IPS DF 4.7 (cell line): ENCODE results near the gene HPD.
"Not testable (repeated sequence)": the region's sequence is repeated elsewhere in the genome, so short reads cannot be mapped to it uniquely, and the experiment has no call there.

Experiments used
- DNase-seq: peaks from one replicate; pipeline ENCODE4 v3.0.0-alpha.2; 2013; ENCODE audit warnings: low spot score; ENCODE audit errors: extremely low read depth

The HPD gene

DNA sequence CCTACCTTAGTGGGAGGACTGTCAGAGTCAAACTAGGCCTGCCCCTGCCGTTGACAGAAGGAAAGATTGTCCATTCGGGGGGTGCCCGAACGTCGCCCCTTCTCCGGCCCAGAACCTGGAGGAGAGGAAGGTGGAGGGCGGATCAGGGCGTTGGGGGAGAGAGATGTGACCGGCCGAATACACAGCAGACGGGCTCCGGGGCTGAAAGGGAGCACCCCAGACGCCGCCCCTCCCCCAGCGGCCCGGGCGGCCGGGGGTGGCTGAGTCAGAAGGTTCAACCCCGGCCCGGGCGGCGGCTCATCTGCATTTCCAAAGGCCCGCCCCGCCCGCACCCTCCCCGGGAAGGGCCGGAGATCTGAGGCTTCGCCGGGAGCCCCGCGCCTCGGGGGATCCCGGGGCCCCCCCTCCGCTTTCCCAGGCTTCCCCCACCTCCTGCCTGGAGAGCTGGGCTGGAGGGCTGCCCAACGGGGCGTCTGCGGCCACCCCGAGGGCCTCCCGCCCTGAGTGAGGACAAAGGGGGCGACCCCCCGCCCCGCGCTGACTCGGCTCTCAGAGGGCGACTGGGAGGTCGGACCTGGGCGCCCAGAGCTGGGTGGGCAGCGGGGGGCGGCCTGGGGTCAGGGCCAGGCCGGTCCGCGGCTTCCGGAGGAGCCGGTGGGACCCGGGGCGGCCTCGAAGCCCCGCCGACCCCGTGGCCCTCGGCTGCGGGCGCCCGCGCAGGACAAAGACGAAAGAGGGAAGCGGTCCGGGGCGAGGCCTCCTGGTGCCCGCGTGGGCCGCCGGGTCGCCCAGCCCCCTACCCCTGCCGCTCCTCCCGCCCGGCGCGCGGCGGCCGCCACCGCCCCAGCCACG lies 58.6 kb downstream of the HPD start:
- no peak for DNase-seq

DNA sequence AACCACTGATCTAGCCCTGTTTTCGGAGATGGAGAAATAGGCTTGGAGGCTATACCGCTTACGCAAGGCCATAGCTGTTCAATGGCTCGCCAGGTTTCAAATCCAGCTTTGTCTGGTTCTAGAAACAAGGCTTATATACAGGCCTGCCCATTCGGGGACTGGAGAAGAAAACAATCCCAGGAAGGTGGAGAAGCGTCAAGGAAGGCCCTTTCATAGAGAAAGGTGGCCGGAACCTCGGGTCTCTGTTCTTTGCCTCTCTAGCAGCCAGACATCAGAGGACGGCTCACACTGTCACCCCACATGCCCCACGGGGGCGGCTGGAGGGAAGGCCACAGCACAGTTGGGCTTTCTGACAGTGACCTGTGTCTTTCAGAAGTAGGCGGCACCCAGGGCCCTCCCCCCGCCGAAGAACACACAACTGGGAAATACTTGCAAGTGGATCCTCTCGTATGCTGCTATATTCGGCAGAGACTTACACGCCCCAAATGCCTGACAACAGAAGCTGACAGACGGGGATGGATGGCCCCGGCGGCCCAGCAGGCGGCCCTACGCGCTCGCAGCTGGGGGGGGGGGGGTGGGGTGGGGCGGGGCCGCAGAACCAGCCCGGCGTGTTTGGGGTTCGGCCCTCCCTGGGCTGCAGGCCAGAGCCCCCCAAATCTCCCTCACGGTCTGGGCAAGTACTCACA lies 59.4 kb downstream of the HPD start:
- no peak for DNase-seq

DNA sequence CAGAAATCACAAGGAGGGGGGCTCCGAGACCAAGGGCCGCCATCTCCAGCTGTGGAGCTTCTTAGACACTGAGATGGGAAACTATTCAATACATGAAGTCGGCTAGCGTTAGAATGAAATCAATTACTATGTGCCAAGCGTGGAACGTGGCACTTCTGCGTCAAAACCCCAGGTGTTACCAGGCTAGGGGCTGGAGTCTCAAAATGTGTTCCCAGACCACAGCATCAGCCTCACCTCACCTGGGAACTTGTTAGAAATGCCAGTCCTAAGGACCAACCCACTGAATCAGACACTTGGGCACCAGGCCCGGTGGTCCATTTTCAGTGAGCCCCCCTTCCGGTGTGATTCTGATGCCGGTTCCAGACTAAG lies 59.9 kb downstream of the HPD start:
- no peak for DNase-seq

DNA sequence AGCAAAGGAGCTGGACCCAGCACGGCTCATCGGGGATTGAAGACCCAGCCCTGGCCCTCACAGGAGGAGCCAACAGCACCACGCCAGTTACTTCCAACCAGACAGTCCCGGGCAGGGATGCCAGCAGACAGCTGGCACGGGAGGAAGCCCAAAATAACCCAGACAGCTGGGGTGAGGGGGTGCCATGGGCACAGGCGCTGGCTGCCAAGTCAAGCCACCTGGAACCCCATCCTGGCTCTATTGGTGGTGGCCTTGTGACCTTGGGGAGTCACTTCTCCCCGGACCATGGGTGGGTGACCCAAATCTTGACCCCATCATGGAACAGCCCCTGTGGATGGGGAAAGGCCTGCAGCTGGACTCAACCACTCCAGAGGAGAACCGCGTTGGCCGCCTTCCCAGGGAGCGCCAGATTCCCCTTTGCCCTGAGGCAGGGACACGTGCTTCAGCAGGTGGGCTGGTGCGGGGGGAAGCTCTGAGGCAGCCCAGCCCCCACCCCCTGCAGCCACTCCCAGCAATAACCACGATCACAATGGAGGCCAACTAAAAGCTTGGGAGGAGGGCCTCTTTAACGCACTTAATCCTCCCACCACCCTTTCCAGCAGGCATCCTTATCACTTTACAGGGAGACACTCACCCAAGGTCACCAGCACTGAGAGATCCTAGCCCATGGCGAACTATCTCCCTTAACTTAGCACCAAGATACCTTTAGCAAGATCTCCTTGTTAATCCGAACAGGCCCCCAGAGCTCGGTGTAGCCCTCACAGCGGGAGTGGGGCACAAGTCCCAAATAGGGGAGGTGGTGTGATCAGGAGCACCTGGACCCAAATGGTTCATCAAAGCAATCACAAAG lies 60.5 kb downstream of the HPD start:
- no peak for DNase-seq

DNA sequence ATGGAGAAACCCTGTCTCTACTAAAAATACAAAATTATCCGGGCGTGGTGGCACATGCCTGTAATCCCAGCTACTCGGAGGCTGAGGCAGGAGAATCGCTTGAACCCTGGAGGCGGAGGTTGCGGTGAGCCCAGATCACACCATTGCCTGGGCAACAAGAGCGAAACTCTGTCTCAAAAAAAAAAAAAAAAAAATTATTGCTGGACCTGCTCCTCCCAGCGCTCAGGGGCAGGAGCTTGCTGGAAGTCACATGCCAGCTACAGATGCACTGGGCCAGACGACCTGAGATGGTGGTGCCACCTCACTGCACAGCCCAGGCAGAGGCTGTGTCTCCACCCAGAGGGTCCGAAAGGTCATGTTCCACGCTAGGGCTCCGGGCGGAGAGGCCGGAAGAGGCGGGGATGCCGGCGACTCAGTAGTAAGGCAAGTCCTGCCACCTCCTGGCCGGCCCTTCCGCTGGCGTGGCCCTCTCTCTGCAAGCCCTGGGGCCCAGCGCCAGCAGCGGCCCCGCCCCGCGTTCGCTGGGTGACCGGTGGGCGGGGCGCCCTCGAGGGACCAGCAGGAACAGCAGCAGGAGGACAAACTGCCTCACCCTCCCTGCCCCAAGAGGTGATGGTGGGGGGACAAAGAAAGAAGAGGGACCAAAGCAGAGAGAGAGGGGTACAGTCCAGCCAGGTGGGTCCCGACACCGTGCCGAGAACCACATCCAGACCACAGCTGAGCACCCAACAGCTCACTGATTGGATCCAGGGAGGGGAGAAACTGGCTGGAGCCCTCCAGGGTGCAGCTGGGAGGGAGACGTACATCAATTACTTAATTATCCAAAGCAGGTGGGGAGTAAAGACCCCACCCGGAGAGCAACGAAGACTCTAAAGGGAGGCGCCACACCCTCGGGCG lies 61.6 kb downstream of the HPD start:
- DNase-seq = no peak

DNA sequence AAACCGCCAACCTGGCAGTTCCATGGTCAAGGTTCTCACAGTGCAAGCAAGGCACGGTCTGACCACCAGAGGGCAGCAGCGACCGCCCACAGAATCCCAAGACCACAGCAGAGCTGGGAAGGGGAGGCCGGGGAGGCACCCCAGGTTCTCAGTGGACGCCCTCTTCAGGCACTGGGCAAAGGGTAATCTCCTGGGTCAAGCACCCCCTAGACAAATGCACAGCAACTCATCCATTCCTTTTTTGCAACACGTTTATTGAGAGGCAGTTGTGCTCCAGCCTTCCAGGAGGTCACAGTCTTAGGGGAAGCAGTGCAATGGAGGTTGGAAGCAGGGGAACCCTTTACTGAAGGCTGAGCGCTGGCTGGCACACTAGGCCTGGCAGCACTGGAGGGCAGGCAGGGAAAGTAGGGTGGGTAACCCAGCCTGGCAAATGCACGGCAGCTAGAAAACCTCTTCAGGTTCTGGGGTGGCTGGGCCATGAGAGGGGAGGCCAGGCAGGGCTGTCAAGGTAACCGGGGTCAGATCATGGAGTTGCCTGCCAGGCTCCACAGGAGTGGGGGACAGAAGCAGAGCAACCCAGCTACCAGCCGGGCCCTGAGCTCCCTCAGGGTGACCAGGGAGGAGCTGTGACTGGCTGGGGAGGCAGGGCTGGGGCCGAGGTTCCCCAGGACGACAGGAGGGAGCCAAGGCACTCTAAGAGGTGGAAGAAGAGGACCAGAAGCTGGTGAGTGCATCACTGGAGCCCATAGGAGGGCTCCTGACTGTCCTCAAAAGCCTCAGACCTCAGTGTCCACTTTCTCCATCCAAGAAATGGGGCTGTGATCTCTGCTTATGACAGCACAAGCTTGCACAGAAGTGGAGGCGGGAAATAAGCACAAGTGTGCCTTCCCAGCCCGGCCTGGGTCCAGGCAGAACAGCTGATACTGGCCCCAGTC lies 63.4 kb downstream of the HPD start:
- DNase-seq = no peak

DNA sequence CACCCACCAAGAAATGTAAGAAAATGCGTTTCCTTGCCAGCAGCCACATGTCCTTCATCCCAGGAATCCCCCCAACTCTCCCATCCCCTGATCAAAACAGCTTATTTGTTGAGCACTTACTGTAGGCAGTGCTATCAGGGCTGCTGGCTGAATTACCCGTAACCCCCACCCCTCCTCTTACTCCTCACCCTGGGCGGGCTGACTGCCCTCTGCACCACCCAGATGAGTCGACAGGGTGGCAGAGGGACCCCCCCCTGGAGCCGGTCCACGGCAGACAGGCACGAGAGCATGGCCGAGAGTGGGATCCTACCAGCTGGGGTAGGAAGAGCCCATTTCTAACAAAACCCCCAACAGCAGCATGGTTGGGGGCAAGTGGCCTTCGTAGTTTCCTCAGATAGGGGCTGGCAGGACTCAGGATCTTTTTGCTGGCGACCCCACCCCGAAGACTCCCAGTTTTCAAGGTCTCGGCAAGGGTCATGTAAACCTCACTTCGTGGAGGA lies 64.1 kb downstream of the HPD start:
- no peak for DNase-seq

DNA sequence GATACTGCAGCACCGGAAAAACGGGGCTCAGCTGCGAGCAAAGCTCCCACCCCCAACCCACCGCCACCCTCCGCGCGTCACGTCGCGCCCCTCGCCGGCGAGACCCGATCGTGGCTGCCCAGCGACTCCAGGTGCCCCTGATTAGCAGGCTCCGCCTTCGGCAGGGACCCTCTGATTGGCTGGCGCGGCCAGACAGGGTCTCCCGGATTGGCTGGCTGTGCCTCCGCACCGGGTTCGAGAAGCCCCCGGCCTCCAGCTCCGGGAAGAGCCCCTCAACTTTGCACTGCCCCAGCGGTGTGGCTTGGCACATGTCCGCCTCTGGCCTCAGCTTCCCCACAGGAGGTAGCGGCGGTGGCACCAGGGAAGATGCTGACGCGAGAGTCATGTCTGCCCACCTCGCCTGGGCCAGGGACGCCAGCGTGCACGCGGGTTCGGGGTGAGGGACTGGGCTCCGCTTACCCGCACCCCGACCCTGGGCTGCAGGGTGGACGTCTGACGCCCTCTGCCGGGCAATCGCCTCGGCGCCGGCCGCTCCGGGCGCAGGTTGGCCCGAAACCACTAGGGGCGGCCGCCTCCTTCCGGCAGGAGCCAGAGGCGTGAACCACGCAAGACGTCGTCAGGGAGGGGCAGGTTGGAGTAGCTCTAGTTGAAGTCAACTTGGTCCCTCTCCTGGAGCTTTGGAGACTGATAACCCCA lies 64.7 kb downstream of the HPD start:
- no peak for DNase-seq

DNA sequence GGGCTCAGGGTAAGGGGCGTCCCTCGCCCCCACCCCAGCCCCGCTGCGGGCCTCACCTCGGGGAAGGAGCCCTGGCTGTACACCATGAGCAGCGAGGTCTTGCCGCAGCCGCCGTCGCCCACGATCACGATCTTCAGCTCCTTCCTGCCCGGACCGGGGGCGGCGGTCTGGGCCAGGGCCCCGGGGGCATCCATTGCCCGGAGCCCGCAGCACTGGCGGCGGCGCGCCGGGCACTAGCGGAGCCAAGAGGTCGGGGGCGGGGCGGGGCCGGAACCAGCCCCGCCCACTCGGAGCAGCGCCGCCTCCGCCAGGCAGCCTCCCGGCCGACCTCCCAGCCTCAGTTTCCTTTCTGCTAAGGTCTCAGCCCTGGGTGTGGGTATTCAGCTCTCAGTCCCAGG lies 65.2 kb downstream of the HPD start, which contains the start of gene RHOF:
TSS of gene RHOF (minus strand) at position 249 of the 398 bp plus-strand sequence. CDS start at position 194, 55 bp downstream.
- DNase-seq = no peak

DNA sequence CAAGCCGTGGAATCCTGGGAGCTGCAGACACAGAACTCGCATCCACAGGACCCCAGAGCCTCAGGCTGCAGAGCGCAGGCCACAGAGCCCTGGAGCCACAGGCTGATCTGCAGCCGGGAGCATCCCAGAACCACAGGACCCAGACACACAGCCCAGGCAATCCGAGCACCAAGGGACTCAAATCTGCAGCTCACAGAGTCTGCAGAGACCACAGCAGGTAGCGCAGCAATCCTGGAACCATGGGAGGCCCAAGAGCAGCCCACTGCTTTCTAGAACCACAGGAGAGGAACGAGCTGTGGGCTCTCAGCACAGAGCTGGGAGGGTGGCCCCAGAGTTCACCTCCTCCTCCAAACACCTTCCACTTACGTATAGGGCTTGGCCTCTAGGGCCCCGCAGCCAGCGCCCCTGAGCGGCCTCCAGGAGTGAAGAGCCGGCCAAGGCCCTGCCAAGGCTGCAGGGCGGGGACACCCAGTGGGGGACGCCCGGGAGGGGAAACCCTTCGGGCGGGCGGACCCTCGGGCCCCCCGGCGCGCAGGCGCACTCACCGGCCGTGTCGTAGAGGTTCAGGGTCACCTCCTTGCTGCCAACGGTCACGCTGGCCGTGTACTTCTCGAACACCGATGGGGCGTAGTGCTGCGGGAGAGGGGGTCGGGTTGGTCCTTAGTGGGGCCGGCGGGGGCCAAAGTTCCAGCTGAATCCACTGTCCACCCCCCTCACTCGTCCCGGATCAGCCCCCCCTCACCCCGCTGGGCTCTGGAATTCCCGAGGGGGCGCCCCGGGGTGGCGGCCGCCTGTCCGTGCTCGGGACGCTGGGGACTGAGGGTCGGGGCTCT lies 65.8 kb downstream of the HPD start:
- DNase-seq = no peak

DNA sequence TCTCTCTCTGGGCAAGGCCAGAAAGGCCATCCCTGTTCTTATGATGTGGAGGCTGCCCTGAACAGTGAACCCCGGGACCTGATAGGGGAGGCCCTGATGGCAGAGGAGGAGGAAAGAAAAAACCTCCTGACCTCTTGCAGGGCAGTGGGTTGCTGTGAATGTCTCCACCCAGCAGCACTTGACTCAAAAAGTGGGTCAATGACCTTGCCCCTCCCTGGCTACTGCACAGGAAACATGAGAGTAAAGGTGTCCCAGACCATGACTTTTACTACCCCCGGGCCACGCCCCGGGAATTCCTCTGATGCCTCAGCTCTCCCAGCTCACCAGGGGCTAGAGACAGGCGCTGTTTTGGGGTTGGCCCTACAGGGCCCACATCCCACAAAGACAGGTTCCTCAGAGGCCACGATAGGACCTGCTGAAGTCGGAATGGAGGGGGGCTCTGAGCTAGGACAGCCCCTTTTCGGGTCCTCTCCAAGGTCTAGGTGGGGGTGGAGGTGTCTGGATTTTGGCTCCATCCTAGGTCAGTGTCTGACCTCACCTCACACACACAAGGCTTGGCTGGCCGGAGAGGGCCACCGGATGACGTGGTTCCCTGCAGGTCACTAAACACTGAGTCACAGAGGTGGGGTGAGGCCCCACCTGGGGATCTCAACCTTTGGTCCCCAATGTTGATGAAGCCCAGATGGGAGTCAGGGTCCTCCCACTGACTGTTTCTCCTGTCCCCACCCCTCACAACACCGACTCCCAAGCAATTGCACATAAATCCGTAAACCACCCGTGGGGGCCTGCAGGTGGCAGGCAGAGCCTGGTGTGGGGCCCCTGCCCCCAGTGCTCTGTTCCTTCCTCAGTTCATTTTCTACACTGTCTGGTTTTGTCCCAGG lies 66.7 kb downstream of the HPD start:
- DNase-seq = no peak

DNA sequence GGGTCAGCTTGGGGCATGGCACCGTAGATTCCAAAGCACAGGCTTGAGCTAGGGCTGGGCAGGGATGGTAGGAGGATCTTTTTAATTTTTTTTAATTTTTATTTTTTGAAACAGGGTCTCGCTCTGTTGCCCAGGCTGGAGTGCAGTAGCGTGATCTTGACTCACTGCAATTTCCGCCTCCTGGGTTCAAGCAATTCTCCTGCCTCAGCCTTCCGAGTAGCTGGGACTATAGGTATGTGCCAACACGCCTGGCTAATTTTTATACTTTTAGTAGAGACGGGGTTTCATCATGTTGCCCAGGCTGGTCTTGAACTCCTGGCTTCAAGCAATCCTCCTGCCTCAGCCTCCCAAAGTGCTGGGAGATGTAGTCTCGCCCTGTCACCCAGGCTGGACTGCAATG lies 67.9 kb downstream of the HPD start:
- not testable (repeated sequence) for DNase-seq

DNA sequence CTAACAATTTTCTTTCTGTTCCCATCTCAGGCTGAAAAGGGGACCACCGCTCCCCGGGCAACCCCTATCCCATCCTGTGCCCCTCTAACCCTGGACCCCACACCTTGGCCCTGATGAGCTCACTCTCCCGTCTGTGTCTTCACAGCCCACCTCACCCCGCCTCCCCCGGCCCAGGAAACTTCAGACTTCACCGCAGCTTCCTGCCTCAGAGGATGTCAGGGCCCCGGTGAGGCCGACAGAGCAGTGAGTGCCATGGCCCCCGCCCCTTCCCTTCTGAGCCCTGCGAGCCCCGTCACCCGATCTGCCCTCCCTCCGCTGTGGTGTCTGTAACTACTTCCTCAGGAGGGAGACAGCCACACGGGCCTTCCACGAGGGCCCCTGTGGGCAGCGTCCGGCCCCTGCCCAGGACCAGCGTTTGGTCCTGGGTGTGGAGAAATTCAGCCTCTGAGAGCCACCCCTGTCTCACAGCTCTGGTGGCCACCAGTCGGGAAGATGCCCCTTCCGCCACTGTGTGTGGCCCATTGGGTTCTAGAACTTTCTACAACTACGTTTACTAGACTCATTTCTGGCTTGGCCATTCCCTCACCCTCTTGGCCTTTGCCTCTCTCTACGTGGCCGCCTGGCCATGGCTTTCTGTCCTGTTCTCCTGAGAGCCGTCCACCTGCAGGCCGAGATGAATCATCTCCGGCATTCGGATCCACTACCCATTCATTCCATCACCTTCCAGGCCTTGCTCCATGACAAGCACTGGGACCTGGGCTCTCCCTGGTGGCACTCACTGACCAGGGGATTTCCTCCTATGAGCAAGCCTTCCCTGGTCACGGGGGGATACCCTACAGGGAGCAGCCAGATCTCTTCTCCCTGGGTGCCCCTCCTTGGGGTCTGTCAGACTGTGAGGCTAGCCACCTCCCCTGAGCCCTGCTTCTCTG lies 68.6 kb downstream of the HPD start:
- DNase-seq = no peak
